Caco-2 (cell line): ENCODE results near the gene UST. TPM values are rescaled to one million over a fixed set of nuclear protein-coding genes. Genes with fewer than 3 reads are reported as not detected.
"Not testable (repeated sequence)": the region's sequence is repeated elsewhere in the genome, so short reads cannot be mapped to it uniquely, and the experiment has no call there.

ENCODE experiments used
- BruUV-seq: library from RNA; stranded (reverse); fragments of 400-500 nt; replicated peaks from 2 replicates; lab custom pipeline; 2021; lab: Mats Ljungman, UMichigan
- CTCF ChIA-PET: fragments of 300-600 bp; sonication (Branson Sonifier 250); formaldehyde crosslinking; loops from one replicate; lab custom pipeline; 2022; ENCODE audit warnings: antibody characterized with exemption; lab: Charles Lee
- POLR2A ChIA-PET: fragments of 300-600 bp; sonication (Branson Sonifier 250); formaldehyde crosslinking; loops from one replicate; lab custom pipeline; 2022; ENCODE audit warnings: antibody characterized with exemption; lab: Charles Lee
- DNase-seq, 2 experiments: peaks; one replicate each; pipeline versions ENCODE4 v3.0.0 to v3.0.0-alpha.2; 2020 to 2022
- H3K27me3 ChIP-seq: replicated peaks from 2 replicates; pipeline ENCODE4 v1.6.0; 2011; ENCODE audit warnings: low read length; ENCODE audit not compliant: control insufficient read depth, insufficient read depth
- H3K36me3 ChIP-seq: 2 replicates; pipeline ENCODE4 v1.5.1; 2011; ENCODE audit warnings: low read length; ENCODE audit not compliant: control insufficient read depth, insufficient read depth
- H3K4me1 ChIP-seq: fragments of 250-450 bp; sonication (Bioruptor Pico); 2 replicates; pipeline ENCODE4 v1.5.1; 2020; ENCODE audit warnings: mild to moderate bottlenecking
- H3K4me3 ChIP-seq: 2 replicates; pipeline ENCODE4 v1.5.1; 2011; ENCODE audit warnings: low read depth, mild to moderate bottlenecking, control low read depth, low read length
- H3K9me3 ChIP-seq: fragments of 250-450 bp; sonication (Bioruptor Pico); 2 replicates; pipeline ENCODE4 v1.5.1; 2020; ENCODE audit warnings: mild to moderate bottlenecking, moderate library complexity
- H3K27ac Mint-ChIP-seq: one replicate; pipeline ENCODE4 v1.8.0; 2022; ENCODE audit warnings: mixed read lengths; ENCODE audit not compliant: unreplicated experiment
- H3K27me3 Mint-ChIP-seq: one replicate; pipeline ENCODE4 v1.8.0; 2022; ENCODE audit warnings: mixed read lengths; ENCODE audit not compliant: insufficient read depth, unreplicated experiment
- H3K36me3 Mint-ChIP-seq: one replicate; pipeline ENCODE4 v1.8.0; 2022; ENCODE audit warnings: mild to moderate bottlenecking, mixed read lengths; ENCODE audit not compliant: insufficient read depth, unreplicated experiment
- H3K4me1 Mint-ChIP-seq: one replicate; pipeline ENCODE4 v1.8.0; 2022; ENCODE audit warnings: low read depth, mixed read lengths; ENCODE audit not compliant: unreplicated experiment
- H3K4me3 Mint-ChIP-seq: one replicate; pipeline ENCODE4 v1.8.0; 2022; ENCODE audit warnings: mild to moderate bottlenecking, moderate library complexity, mixed read lengths; ENCODE audit not compliant: unreplicated experiment
- H3K9me3 Mint-ChIP-seq: one replicate; pipeline ENCODE4 v1.8.0; 2022; ENCODE audit warnings: mixed read lengths; ENCODE audit not compliant: unreplicated experiment
- CTCF ChIP-seq, 2 experiments: fragments of 200-600 bp in 1 of 2; IDR thresholded peaks; 1 replicate in 1 of 2; 2 replicates in 1 of 2; pipeline versions ENCODE4 v1.5.1 to v1.8.0; 2011 to 2022; ENCODE audit warnings: antibody characterized with exemption in 1 of 2, control low read depth in 1 of 2, inconsistent platforms in 1 of 2, low read depth in 1 of 2, low read length in 1 of 2, mild to moderate bottlenecking in 1 of 2, moderate library complexity in 1 of 2; ENCODE audit not compliant: insufficient read depth in 1 of 2, severe bottlenecking in 1 of 2, unreplicated experiment in 1 of 2
- intact Hi-C: fragments of 100-400 bp; cut with micrococcal nuclease; formaldehyde crosslinking; loops from one replicate; pipeline ENCODE4 v1.10.0; 2022; ENCODE audit not compliant: unreplicated experiment
- total RNA-seq: library from RNA; stranded (reverse); gene quantifications from 2 replicates; pipeline ENCODE4 v1.2.3, GENCODE V29; 2022

UST gene
- total RNA-seq, 1 experiment from 2014 or later = not detected

GRCh38 chr6:148873868-148874267, 127.0 kb downstream of the UST start:
- Mint-ChIP-seq H3K4me1 (no peaks in the 10 kb centered on the region), H3K27me3 (peaks cover 3% of the 10 kb centered on the region), H3K4me3 (no peak overlapping the region), H3K27ac (no peak overlapping the region), H3K36me3 (no peaks in the 10 kb centered on the region), H3K9me3 (no peaks in the 10 kb centered on the region)
- BruUV-seq = no TSS peak
- intact Hi-C loops = no loop called here
- ChIA-PET POLR2A (no interaction called here), CTCF (no interaction called here)
- Histone ChIP-seq H3K4me3 (no peak overlapping the region), H3K9me3 (no peaks in the 10 kb centered on the region), H3K36me3 (no peaks in the 10 kb centered on the region), H3K4me1 (no peaks in the 10 kb centered on the region), H3K27me3 (no peaks in the 10 kb centered on the region)
- DNase-seq = no peak
- TF ChIP-seq CTCF (IDR thresholded peaks at IDR 0.05; ENCODE audit: insufficient read depth in 1 of 2, low read depth in 1 of 2, low read length in 1 of 2, severe bottlenecking in 1 of 2, unreplicated experiment in 1 of 2) = no peak

GRCh38 chr6:148874698-148875293, 128.0 kb downstream of the UST start:
- H3K9me3 ChIP-seq = no peaks in the 10 kb centered on the region
- H3K4me1 Mint-ChIP-seq = no peaks in the 10 kb centered on the region
- H3K4me3 Mint-ChIP-seq = no peak overlapping the region
- H3K36me3 Mint-ChIP-seq = no peaks in the 10 kb centered on the region
- no peak overlapping the region for H3K27ac Mint-ChIP-seq
- H3K4me3 ChIP-seq = no peak overlapping the region
- H3K27me3 ChIP-seq = no peaks in the 10 kb centered on the region
- peaks cover 3% of the 10 kb centered on the region for H3K27me3 Mint-ChIP-seq
- CTCF ChIA-PET = no interaction called here
- no peak for TF ChIP-seq CTCF (IDR thresholded peaks at IDR 0.05; ENCODE audit: insufficient read depth in 1 of 2, low read depth in 1 of 2, low read length in 1 of 2, severe bottlenecking in 1 of 2, unreplicated experiment in 1 of 2)
- no TSS peak for BruUV-seq
- H3K36me3 ChIP-seq = no peaks in the 10 kb centered on the region
- DNase-seq = no peak
- POLR2A ChIA-PET = interaction anchor here (0.6 kb wide), 1 partner anchor 17 kb away, joined by 3 read pairs; no protein-coding TSS in a partner anchor
- intact Hi-C loops = no loop called here
- H3K4me1 ChIP-seq = no peaks in the 10 kb centered on the region
- no peaks in the 10 kb centered on the region for H3K9me3 Mint-ChIP-seq

GRCh38 chr6:148878683-148879082, 131.9 kb downstream of the UST start:
- H3K36me3 ChIP-seq = no peaks in the 10 kb centered on the region
- H3K4me1 ChIP-seq = no peaks in the 10 kb centered on the region
- H3K27ac Mint-ChIP-seq = no peak overlapping the region
- no peaks in the 10 kb centered on the region for H3K9me3 Mint-ChIP-seq
- H3K4me3 Mint-ChIP-seq = no peak overlapping the region
- H3K27me3 Mint-ChIP-seq = peaks cover 2% of the 10 kb centered on the region
- H3K4me1 Mint-ChIP-seq = no peaks in the 10 kb centered on the region
- H3K9me3 ChIP-seq = no peaks in the 10 kb centered on the region
- POLR2A ChIA-PET = no interaction called here
- no peak overlapping the region for H3K4me3 ChIP-seq
- no TSS peak for BruUV-seq
- H3K36me3 Mint-ChIP-seq = no peaks in the 10 kb centered on the region
- no peak for TF ChIP-seq CTCF (IDR thresholded peaks at IDR 0.05; ENCODE audit: insufficient read depth in 1 of 2, low read depth in 1 of 2, low read length in 1 of 2, severe bottlenecking in 1 of 2, unreplicated experiment in 1 of 2)
- intact Hi-C loops = no loop called here
- no peak for DNase-seq
- H3K27me3 ChIP-seq = no peaks in the 10 kb centered on the region
- CTCF ChIA-PET = no interaction called here

- CTCF ChIA-PET, H3K27ac Mint-ChIP-seq, H3K4me1 Mint-ChIP-seq, H3K4me3 ChIP-seq, H3K4me3 Mint-ChIP-seq, H3K36me3 ChIP-seq, POLR2A ChIA-PET, intact Hi-C loops, H3K9me3 Mint-ChIP-seq, DNase-seq, H3K36me3 Mint-ChIP-seq, H3K27me3 Mint-ChIP-seq, H3K4me1 ChIP-seq, BruUV-seq, H3K9me3 ChIP-seq, H3K27me3 ChIP-seq: not testable (repeated sequence)
Observed at GRCh38 chr6:148880742-148881141, 133.9 kb downstream of the UST start.
